Activated CD8-positive, alpha-beta T cell treated with anti-CD3 and anti-CD28 coated beads, Interleukin-2, amount 10 ng/mL, durations not matched to agents 7 days and 5 days (primary cell): Measurements from ENCODE around the gene NUDT16. TPM values are rescaled to one million over a fixed set of nuclear protein-coding genes. Genes with fewer than 3 reads are reported as not detected.
"Not testable (repeated sequence)": the region's sequence is repeated elsewhere in the genome, so short reads cannot be mapped to it uniquely, and the experiment has no call there.

ENCODE experiments used
- ATAC-seq: fragments of 150-1000 bp; cut with Tn5 transposase; one replicate; pipeline ENCODE4 v1.10.0; 2021; ENCODE audit warnings: moderate library complexity
- CTCF ChIA-PET: fragments of 350-600 bp; sonication (Branson Sonifier 250); formaldehyde crosslinking; loops from one replicate; lab custom pipeline; 2021; ENCODE audit warnings: antibody characterized with exemption; lab: Charles Lee
- POLR2A ChIA-PET: fragments of 350-600 bp; sonication (Branson Sonifier 250); formaldehyde crosslinking; loops from one replicate; lab custom pipeline; 2021; ENCODE audit warnings: antibody characterized with exemption; lab: Charles Lee
- DNase-seq: peaks from one replicate; pipeline ENCODE4 v3.0.0-alpha.2; 2020
- H3K27ac Mint-ChIP-seq: one replicate; pipeline ENCODE4 v1.8.0; 2021; ENCODE audit warnings: mild to moderate bottlenecking, mixed read lengths
- H3K27me3 Mint-ChIP-seq: one replicate; pipeline ENCODE4 v1.8.0; 2021; ENCODE audit warnings: low read depth, mixed read lengths
- H3K36me3 Mint-ChIP-seq: one replicate; pipeline ENCODE4 v1.8.0; 2021; ENCODE audit warnings: low read depth, mixed read lengths
- H3K4me1 Mint-ChIP-seq: one replicate; pipeline ENCODE4 v1.8.0; 2021; ENCODE audit warnings: low read depth, mixed read lengths
- H3K4me3 Mint-ChIP-seq: one replicate; pipeline ENCODE4 v1.8.0; 2021; ENCODE audit warnings: mild to moderate bottlenecking, mixed read lengths
- H3K9me3 Mint-ChIP-seq: one replicate; pipeline ENCODE4 v1.8.0; 2022; ENCODE audit warnings: mixed read lengths; ENCODE audit not compliant: insufficient read depth
- total RNA-seq, 2 experiments: library from RNA; stranded (reverse); gene quantifications; one replicate each; pipeline ENCODE4 v1.2.3, GENCODE V29; 2021

Gene NUDT16
- total RNA-seq, 2 experiments from 2014 or later, result 7.8 to 8.3 TPM

- CTCF ChIA-PET, result no interaction called here
Observed at GRCh38 chr3:131360191-131360755, 21.3 kb upstream of the NUDT16 start.

DNA sequence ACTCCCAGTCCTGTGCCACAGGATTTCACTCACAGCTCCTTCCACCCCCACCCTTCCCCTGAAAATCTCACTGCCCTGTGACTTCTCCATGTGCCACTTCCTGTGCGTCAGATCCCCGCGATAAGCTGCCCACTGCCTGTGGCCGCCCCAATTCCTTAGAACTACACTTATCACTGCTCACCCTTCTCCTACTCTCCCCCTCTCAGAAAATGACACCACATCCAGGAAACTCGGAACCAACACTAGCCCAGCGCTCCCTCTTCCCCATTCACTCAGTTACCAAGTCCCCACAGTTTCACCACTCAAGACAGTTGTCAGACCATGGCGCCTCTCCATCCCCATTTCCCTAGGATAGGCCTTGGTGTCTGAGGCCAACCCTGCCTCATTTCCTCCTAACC, 20.5 kb upstream of the NUDT16 start:
- H3K4me3 Mint-ChIP-seq, ATAC-seq, POLR2A ChIA-PET, DNase-seq, H3K27ac Mint-ChIP-seq, H3K9me3 Mint-ChIP-seq, CTCF ChIA-PET, H3K36me3 Mint-ChIP-seq: not testable (repeated sequence)
- peaks cover 31% of the 10 kb centered on the region for H3K27me3 Mint-ChIP-seq
- H3K4me1 Mint-ChIP-seq, result peaks cover 16% of the 10 kb centered on the region

More at GRCh38 chr3:131360191-131360755, 21.3 kb upstream of the NUDT16 start:
- Mint-ChIP-seq H3K4me3 (no peak overlapping the region), H3K9me3 (no peaks in the 10 kb centered on the region), H3K27ac (no peak overlapping the region), H3K27me3 (peaks cover 29% of the 10 kb centered on the region), H3K4me1 (peaks cover 16% of the 10 kb centered on the region), H3K36me3 (peaks cover 4% of the 10 kb centered on the region)
- POLR2A ChIA-PET, result no interaction called here
- DNase-seq, result no peak
- no peak for ATAC-seq

DNA sequence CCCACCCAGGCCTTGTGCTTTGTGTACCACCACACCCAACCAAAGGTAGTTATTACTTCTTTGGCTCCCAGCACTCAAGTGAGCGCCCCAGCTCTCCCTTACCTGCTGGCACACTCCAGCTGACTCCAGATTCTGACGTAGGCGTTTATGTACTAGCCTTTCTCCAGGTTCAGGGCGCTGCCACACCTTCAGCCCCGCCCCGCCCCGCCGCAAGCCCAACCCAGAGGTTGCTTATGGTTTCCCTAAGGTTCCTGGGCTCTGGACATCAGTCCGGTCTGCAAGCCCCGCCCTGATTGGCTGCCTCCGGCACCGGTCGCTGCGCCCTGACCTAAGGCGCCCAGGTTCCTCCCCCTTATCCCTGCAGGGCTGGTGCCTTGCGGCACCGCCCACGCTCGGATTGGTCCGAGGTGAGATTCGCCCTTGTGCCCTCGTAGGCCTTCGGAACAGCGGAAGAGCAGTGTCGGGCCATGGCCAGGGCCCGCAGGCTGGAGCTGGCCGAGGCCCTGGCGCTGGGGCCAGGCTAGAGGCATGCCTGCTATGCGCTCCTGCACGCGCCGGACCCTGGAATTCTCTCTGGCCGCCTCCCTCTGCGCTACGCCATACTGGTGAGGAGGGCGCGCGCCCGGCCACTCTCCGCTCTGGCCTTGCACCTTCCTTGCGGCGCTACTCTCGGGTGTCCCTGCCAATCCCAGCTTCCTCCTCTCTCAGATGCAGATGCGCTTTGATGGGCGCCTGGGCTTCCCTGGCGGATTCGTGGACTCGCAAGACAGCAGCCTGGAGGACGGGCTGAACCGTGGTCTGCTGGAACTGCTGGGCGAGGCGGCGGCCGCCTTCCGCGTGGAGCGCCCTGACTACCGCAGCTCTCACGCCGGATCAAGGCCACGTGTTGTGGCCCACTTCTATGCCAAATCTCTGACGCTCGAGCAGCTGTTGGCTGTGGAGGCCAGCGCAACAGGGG, 19.8 kb upstream of the NUDT16 start:
- ATAC-seq (peak; percentile 75), DNase-seq (peak; percentile 31)
- H3K9me3 Mint-ChIP-seq, result no peaks in the 10 kb centered on the region
- ChIA-PET CTCF (no interaction called here), POLR2A (no interaction called here)
- peaks cover 4% of the 10 kb centered on the region for H3K36me3 Mint-ChIP-seq
- peaks cover 16% of the 10 kb centered on the region for H3K4me1 Mint-ChIP-seq
- peak overlapping the region; percentile 66 for H3K4me3 Mint-ChIP-seq
- peaks cover 28% of the 10 kb centered on the region for H3K27me3 Mint-ChIP-seq
- no peak overlapping the region for H3K27ac Mint-ChIP-seq

DNA sequence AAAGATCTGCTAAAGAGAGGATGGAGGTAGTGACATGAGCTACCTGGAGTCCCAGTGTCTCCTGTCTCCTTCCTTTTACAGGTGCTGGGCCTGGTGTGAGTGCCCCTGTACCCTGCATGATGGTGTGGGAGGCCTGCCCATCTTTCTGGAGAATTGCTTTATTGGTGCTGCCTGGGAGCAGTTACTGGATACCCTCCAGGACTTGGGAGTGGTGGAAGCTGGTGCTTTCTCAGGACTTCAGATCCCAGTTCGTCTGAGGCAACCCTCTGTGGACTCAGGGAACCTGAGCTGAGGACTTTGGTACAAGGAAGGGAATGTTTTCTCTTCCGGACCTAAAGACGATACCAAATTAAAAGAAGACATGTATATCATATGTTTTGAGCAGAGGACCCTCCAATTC, 18.3 kb upstream of the NUDT16 start:
- DNase-seq, result no peak
- peaks cover 16% of the 10 kb centered on the region for H3K4me1 Mint-ChIP-seq
- H3K4me3 Mint-ChIP-seq, result no peak overlapping the region
- peaks cover 4% of the 10 kb centered on the region for H3K36me3 Mint-ChIP-seq
- H3K27me3 Mint-ChIP-seq, result peaks cover 29% of the 10 kb centered on the region
- POLR2A ChIA-PET, result interaction anchor here (0.6 to 1.2 kb wide), 2 partner anchors 18 to 470 kb away, joined by 3 read pairs; partner anchors contain the start of gene NUDT16
- H3K9me3 Mint-ChIP-seq, result no peaks in the 10 kb centered on the region
- no peak for ATAC-seq
- CTCF ChIA-PET, result no interaction called here
- no peak overlapping the region for H3K27ac Mint-ChIP-seq

- ChIA-PET CTCF (no interaction called here), POLR2A (no interaction called here)
- no peak for DNase-seq
- Mint-ChIP-seq H3K36me3 (no peaks in the 10 kb centered on the region), H3K4me1 (peaks cover 7% of the 10 kb centered on the region), H3K4me3 (no peak overlapping the region), H3K27ac (no peak overlapping the region), H3K9me3 (no peaks in the 10 kb centered on the region), H3K27me3 (peaks cover 2% of the 10 kb centered on the region)
- ATAC-seq, result no peak
Observed at GRCh38 chr3:131370935-131371687, 10.5 kb upstream of the NUDT16 start.

- Mint-ChIP-seq H3K36me3 (no peaks in the 10 kb centered on the region), H3K4me3 (no peak overlapping the region), H3K4me1 (peaks cover 7% of the 10 kb centered on the region), H3K27me3 (peaks cover 2% of the 10 kb centered on the region), H3K27ac (no peak overlapping the region), H3K9me3 (no peaks in the 10 kb centered on the region)
- ATAC-seq (no peak), DNase-seq (no peak)
- ChIA-PET POLR2A (interaction anchor here (0.6 kb wide), 1 partner anchor 20 kb away, joined by 3 read pairs; no protein-coding TSS in a partner anchor), CTCF (no interaction called here)
Observed at GRCh38 chr3:131371688-131372066, 9.9 kb upstream of the NUDT16 start.

DNA sequence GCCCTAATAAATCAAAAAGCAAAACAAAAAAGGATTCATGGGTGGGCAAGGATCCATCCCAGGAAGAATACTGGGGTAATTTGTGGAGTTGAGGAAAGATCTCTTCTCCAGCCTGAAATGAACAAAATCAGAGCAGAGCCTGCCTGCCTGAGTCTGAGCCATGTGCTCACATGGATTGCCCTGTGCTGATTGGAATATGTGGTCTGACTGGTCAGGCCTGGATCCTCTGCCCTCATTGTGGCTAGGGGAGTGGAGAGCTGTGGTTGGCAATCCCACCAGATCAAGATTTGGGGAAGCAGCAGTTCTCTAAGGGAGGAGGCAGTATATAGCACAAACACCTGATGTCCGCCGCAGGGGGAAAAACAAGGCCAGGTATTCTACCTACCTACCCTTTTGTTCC, 6.8 kb upstream of the NUDT16 start:
- Mint-ChIP-seq H3K36me3 (no peaks in the 10 kb centered on the region), H3K27ac (no peak overlapping the region), H3K27me3 (no peaks in the 10 kb centered on the region), H3K4me3 (no peak overlapping the region), H3K9me3 (no peaks in the 10 kb centered on the region), H3K4me1 (peaks cover 9% of the 10 kb centered on the region)
- DNase-seq (no peak), ATAC-seq (no peak)
- ChIA-PET POLR2A (no interaction called here), CTCF (no interaction called here)

DNA sequence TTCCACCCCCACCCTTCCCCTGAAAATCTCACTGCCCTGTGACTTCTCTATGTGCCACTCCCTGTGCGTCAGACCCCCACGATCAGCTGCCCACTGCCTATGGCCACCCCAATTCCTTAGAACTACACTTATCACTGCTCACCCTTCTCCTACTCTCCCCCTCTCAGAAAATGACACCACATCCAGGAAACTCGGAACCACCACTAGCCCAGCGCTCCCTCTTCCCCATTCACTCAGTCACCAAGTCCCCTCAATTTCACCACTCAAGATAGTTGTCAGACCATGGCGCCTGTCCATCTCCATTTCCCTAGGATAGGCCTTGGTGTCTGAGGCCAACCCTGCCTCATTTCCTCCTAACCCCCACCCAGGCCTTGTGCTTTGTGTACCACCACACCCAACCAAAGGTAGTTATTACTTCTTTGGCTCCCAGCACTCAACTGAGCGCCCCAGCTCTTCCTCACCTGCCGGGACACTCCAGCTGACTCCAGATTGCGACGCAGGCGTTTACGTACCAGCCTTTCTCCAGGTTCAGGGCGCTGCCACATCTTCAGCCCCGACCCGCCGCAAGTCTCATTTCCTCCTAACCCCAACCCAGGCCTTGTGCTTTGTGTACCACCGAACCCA, 641 bp upstream of the NUDT16 start:
- not testable (repeated sequence) for ATAC-seq, DNase-seq, H3K9me3 Mint-ChIP-seq, H3K27me3 Mint-ChIP-seq, H3K36me3 Mint-ChIP-seq
- H3K4me1 Mint-ChIP-seq, result peaks cover 18% of the 10 kb centered on the region
- H3K4me3 Mint-ChIP-seq, result peak overlapping the region; percentile 94
- H3K27ac Mint-ChIP-seq, result peak overlapping the region; percentile 94
- CTCF ChIA-PET, result interaction anchor here (1.1 to 2.0 kb wide), 2 partner anchors 286 to 348 kb away, joined by 4 to 11 read pairs; no protein-coding TSS in a partner anchor
- POLR2A ChIA-PET, result interaction anchor here (1.0 to 1.1 kb wide), 2 partner anchors 12 to 17 kb away, joined by 3 read pairs; no protein-coding TSS in a partner anchor

GRCh38 chr3:131386429-131387165, 5.0 kb downstream of the NUDT16 start:
- Mint-ChIP-seq H3K4me1 (peaks cover 22% of the 10 kb centered on the region), H3K27ac (no peak overlapping the region), H3K9me3 (no peaks in the 10 kb centered on the region), H3K36me3 (peaks cover 7% of the 10 kb centered on the region), H3K27me3 (no peaks in the 10 kb centered on the region), H3K4me3 (no peak overlapping the region)
- ChIA-PET POLR2A (no interaction called here), CTCF (interaction anchor here (1.2 kb wide), 1 partner anchor 360 kb away, joined by 3 read pairs; the partner anchor contains the start of genes ASTE1 and NEK11)
- no peak for DNase-seq
- ATAC-seq, result no peak

GRCh38 chr3:131387796-131388489, 6.4 kb downstream of the NUDT16 start:
- no peaks in the 10 kb centered on the region for H3K9me3 Mint-ChIP-seq
- no peak overlapping the region for H3K4me3 Mint-ChIP-seq
- DNase-seq (no peak), ATAC-seq (no peak)
- ChIA-PET CTCF (no interaction called here), POLR2A (no interaction called here)
- peaks cover 7% of the 10 kb centered on the region for H3K36me3 Mint-ChIP-seq
- no peaks in the 10 kb centered on the region for H3K27me3 Mint-ChIP-seq
- H3K4me1 Mint-ChIP-seq, result peaks cover 14% of the 10 kb centered on the region
- no peak overlapping the region for H3K27ac Mint-ChIP-seq
